GM23338 (cell line): ENCODE data around the gene TGM2. TPM values are rescaled to one million over a fixed set of nuclear protein-coding genes. Genes with fewer than 3 reads are reported as not detected.

ENCODE experiments used
- ATAC-seq: fragments of 200-7000 bp; cut with Tn5 transposase; 3 replicates; pipeline ENCODE4 v1.9.1; 2020
- DNase-seq: peaks from one replicate; pipeline ENCODE4 v3.0.0-alpha.2; 2015; ENCODE audit warnings: low spot score
- H2AFZ ChIP-seq: fragments of 200-600 bp; sonication (generic); 2 replicates; pipeline ENCODE4 v1.8.0; 2016; ENCODE audit warnings: antibody characterized with exemption, mild to moderate bottlenecking, moderate library complexity
- H3F3A ChIP-seq: fragments of 200-600 bp; sonication (generic); replicated peaks from 2 replicates; pipeline ENCODE4 v1.8.0; 2017; ENCODE audit warnings: antibody characterized with exemption, mixed run types, low read depth
- H3K27ac ChIP-seq: fragments of 200-600 bp; sonication (generic); 2 replicates; pipeline ENCODE4 v1.6.1; 2016; ENCODE audit warnings: low read depth
- H3K27me3 ChIP-seq: fragments of 200-600 bp; sonication (generic); 2 replicates; pipeline ENCODE4 v1.8.0; 2016; ENCODE audit warnings: mild to moderate bottlenecking, mixed run types, moderate library complexity; ENCODE audit not compliant: insufficient read depth
- H3K36me3 ChIP-seq: fragments of 200-600 bp; sonication (generic); 2 replicates; pipeline ENCODE4 v1.8.0; 2016; ENCODE audit warnings: mild to moderate bottlenecking; ENCODE audit not compliant: insufficient read depth
- H3K4me1 ChIP-seq: fragments of 200-600 bp; sonication (generic); 2 replicates; pipeline ENCODE4 v1.8.0; 2016; ENCODE audit warnings: mild to moderate bottlenecking, moderate library complexity; ENCODE audit not compliant: insufficient read depth
- H3K4me2 ChIP-seq: fragments of 200-600 bp; sonication (generic); 2 replicates; pipeline ENCODE4 v1.7.1; 2017; ENCODE audit warnings: mixed run types
- H3K4me3 ChIP-seq: fragments of 200-600 bp; sonication (generic); 2 replicates; pipeline ENCODE4 v1.6.1; 2016; ENCODE audit warnings: mixed run types
- H3K79me2 ChIP-seq: fragments of 200-600 bp; sonication (generic); replicated peaks from 2 replicates; pipeline ENCODE4 v1.8.0; 2017; ENCODE audit warnings: mild to moderate bottlenecking; ENCODE audit not compliant: insufficient read depth
- H3K9me2 ChIP-seq: fragments of 200-600 bp; sonication (generic); 2 replicates; pipeline ENCODE4 v1.8.0; 2017; ENCODE audit not compliant: insufficient read depth
- H4K20me1 ChIP-seq: fragments of 200-600 bp; sonication (generic); replicated peaks from 2 replicates; pipeline ENCODE4 v1.8.0; 2017; ENCODE audit warnings: mild to moderate bottlenecking; ENCODE audit not compliant: insufficient read depth
- H3K27ac Mint-ChIP-seq: 2 replicates; pipeline ENCODE4 v1.8.0; 2020; ENCODE audit warnings: inconsistent platforms, mild to moderate bottlenecking, moderate library complexity, mixed read lengths
- H3K27me3 Mint-ChIP-seq: 3 replicates; pipeline ENCODE4 v1.8.0; 2022; ENCODE audit warnings: low read depth, mild to moderate bottlenecking, moderate library complexity, mixed read lengths, inconsistent platforms; ENCODE audit not compliant: insufficient read depth, poor library complexity
- H3K36me3 Mint-ChIP-seq: 3 replicates; pipeline ENCODE4 v1.8.0; 2021; ENCODE audit warnings: low read depth, mild to moderate bottlenecking, inconsistent platforms, moderate library complexity, mixed read lengths
- H3K4me1 Mint-ChIP-seq: 3 replicates; pipeline ENCODE4 v1.8.0; 2020; ENCODE audit warnings: mild to moderate bottlenecking, inconsistent platforms, mixed read lengths
- H3K4me3 Mint-ChIP-seq: 3 replicates; pipeline ENCODE4 v1.8.0; 2021; ENCODE audit warnings: moderate library complexity, mild to moderate bottlenecking, inconsistent platforms, mixed read lengths
- H3K9me3 Mint-ChIP-seq: 3 replicates; pipeline ENCODE4 v1.8.0; 2020; ENCODE audit warnings: moderate library complexity, mild to moderate bottlenecking, inconsistent platforms, mixed read lengths
- CREB1 ChIP-seq: fragments of 250-450 bp; sonication (Bioruptor Pico); IDR thresholded peaks from 2 replicates; pipeline ENCODE4 v1.5.0; 2020; ENCODE audit warnings: low read depth, mild to moderate bottlenecking, moderate library complexity
- CTCF ChIP-seq, 2 experiments: fragments of 200-600 bp in 1 of 2; sonication (generic) in 1 of 2; conservative IDR thresholded peaks; 2 replicates each; pipeline versions ENCODE4 v1.5.1 to v1.6.1; 2016 to 2017; ENCODE audit warnings: antibody characterized with exemption in 2 of 2, low read depth in 2 of 2, mild to moderate bottlenecking in 2 of 2, moderate library complexity in 1 of 2
- ETS1 ChIP-seq: IDR thresholded peaks from 2 replicates; pipeline ENCODE4 v1.6.1; 2016; ENCODE audit warnings: antibody characterized with exemption
- EZH2 ChIP-seq: fragments of 200-600 bp; sonication (generic); IDR thresholded peaks from one replicate; pipeline ENCODE4 v1.8.0; 2017; ENCODE audit warnings: antibody characterized with exemption, mild to moderate bottlenecking, low read depth; ENCODE audit not compliant: unreplicated experiment
- EZH2phosphoT487 ChIP-seq: fragments of 200-600 bp; sonication (generic); IDR thresholded peaks from one replicate; pipeline ENCODE4 v1.8.1; 2018; ENCODE audit warnings: antibody characterized with exemption; ENCODE audit not compliant: unreplicated experiment
- JUNB ChIP-seq: IDR thresholded peaks from one replicate; pipeline ENCODE4 v1.6.1; 2016; ENCODE audit warnings: antibody characterized with exemption; ENCODE audit not compliant: unreplicated experiment
- NANOG ChIP-seq: IDR thresholded peaks from 2 replicates; pipeline ENCODE4 v1.6.1; 2016; ENCODE audit warnings: antibody characterized with exemption, borderline replicate concordance
- POLR2AphosphoS5 ChIP-seq: IDR thresholded peaks from 2 replicates; pipeline ENCODE4 v1.6.1; 2016; ENCODE audit warnings: antibody characterized with exemption, low read depth
- REST ChIP-seq: IDR thresholded peaks from one replicate; pipeline ENCODE4 v1.6.1; 2018; ENCODE audit warnings: antibody characterized with exemption; ENCODE audit not compliant: unreplicated experiment
- STAT1 ChIP-seq: IDR thresholded peaks from one replicate; pipeline ENCODE4 v1.6.1; 2016; ENCODE audit warnings: antibody characterized with exemption; ENCODE audit not compliant: unreplicated experiment
- ZNF114 ChIP-seq: fragments of 250-450 bp; sonication (Bioruptor Pico); IDR thresholded peaks from 2 replicates; pipeline ENCODE4 v1.5.0; 2020; ENCODE audit warnings: mild to moderate bottlenecking, moderate library complexity
- ZNF331 ChIP-seq: fragments of 250-450 bp; sonication (Bioruptor Pico); IDR thresholded peaks from 2 replicates; pipeline ENCODE4 v1.5.0; 2020; ENCODE audit warnings: low read depth, mild to moderate bottlenecking, moderate library complexity
- polyA plus RNA-seq: library from polyadenylated mRNA; unstranded; fragments of >200 nt; fragmentation: Nextera tagmentation; extraction: Ambion mirVana; gene quantifications from 2 replicates; pipeline ENCODE4 v1.2.1, GENCODE V29; 2016
- total RNA-seq: library from RNA; depleted of rRNA; stranded (reverse); fragments of >200 nt; shearing (Covaris generic); gene quantifications from 2 replicates; pipeline ENCODE4 v1.2.3, GENCODE V29; 2014

The TGM2 gene
- total and polyA plus RNA-seq, 2 experiments from 2014 or later: 0.45 to 1.0 TPM

- no peak overlapping the region for H3K4me2 ChIP-seq
- DNase-seq: peak; percentile 31
- no peak for TF ChIP-seq CTCF (conservative IDR thresholded peaks at IDR 0.05; ENCODE audit: low read depth in 2 of 2)
- no peak for TF ChIP-seq ZNF331
- TF ChIP-seq POLR2AphosphoS5: no peak
- H3K79me2 ChIP-seq: no peaks in the 10 kb centered on the region
- no peak overlapping the region for H3K27ac ChIP-seq
- no peaks in the 10 kb centered on the region; the same call in 1 of the 2 replicates for H3K4me1 ChIP-seq
- Mint-ChIP-seq H3K4me1 (peaks cover 12% of the 10 kb centered on the region), H3K4me3 (no peak overlapping the region), H3K36me3 (no peaks in the 10 kb centered on the region), H3K27me3 (peaks cover 10% of the 10 kb centered on the region), H3K27ac (no peak overlapping the region), H3K9me3 (no peaks in the 10 kb centered on the region)
- H2AFZ ChIP-seq: no peak overlapping the region
- no peak for ATAC-seq
- H3K4me3 ChIP-seq: no peak overlapping the region
- H4K20me1 ChIP-seq: no peaks in the 10 kb centered on the region; the same call in 1 of the 2 replicates
- H3K9me2 ChIP-seq: no peaks in the 10 kb centered on the region
- no peaks in the 10 kb centered on the region for H3F3A ChIP-seq
- H3K27me3 ChIP-seq: no peaks in the 10 kb centered on the region
- no peaks in the 10 kb centered on the region for H3K36me3 ChIP-seq
These were observed 12.3 kb downstream of the TGM2 start for GRCh38 chr20:38152621-38153221.

- H3K4me1 Mint-ChIP-seq: peaks cover 12% of the 10 kb centered on the region
- peak overlapping the region; percentile 52; the same call in 1 of the 2 replicates for H2AFZ ChIP-seq
- no peak overlapping the region for H3K4me3 ChIP-seq
- no peak overlapping the region for H3K4me3 Mint-ChIP-seq
- no peak for ATAC-seq
- no peaks in the 10 kb centered on the region; the same call in 1 of the 2 replicates for H4K20me1 ChIP-seq
- no peaks in the 10 kb centered on the region for H3K79me2 ChIP-seq
- no peaks in the 10 kb centered on the region for H3K9me2 ChIP-seq
- H3K9me3 Mint-ChIP-seq: no peaks in the 10 kb centered on the region
- no peak overlapping the region for H3K27ac ChIP-seq
- no peak overlapping the region for H3K4me2 ChIP-seq
- no peak for DNase-seq
- H3K27me3 Mint-ChIP-seq: peaks cover 11% of the 10 kb centered on the region
- H3K36me3 ChIP-seq: no peaks in the 10 kb centered on the region
- no peaks in the 10 kb centered on the region for H3F3A ChIP-seq
- H3K27me3 ChIP-seq: no peaks in the 10 kb centered on the region
- H3K27ac Mint-ChIP-seq: no peak overlapping the region
- no peaks in the 10 kb centered on the region; the same call in 1 of the 2 replicates for H3K4me1 ChIP-seq
- H3K36me3 Mint-ChIP-seq: no peaks in the 10 kb centered on the region
- no peak for TF ChIP-seq POLR2AphosphoS5
- TF ChIP-seq ZNF331: no peak
- TF ChIP-seq STAT1: no peak
- TF ChIP-seq JUNB: no peak
- no peak for TF ChIP-seq CTCF (conservative IDR thresholded peaks at IDR 0.05; ENCODE audit: low read depth in 2 of 2)
- TF ChIP-seq EZH2: no peak
- TF ChIP-seq EZH2phosphoT487: no peak
- TF ChIP-seq ZNF114: no peak
- TF ChIP-seq CREB1: no peak
- no peak for TF ChIP-seq NANOG
- TF ChIP-seq REST: no peak
- TF ChIP-seq ETS1: no peak
These were observed 12.9 kb downstream of the TGM2 start for GRCh38 chr20:38152175-38152620.
